Stimulated activated CD8-positive, alpha-beta memory T cell treated with anti-CD3 and anti-CD28 coated beads, Interleukin-4, amount 100 ng/mL, for 4 hours (primary cell): Measurements from ENCODE around the gene ZYX.

ENCODE experiments used
- DNase-seq, 2 donors: peaks; one replicate each; pipeline ENCODE4 v3.0.0-alpha.2; 2020; ENCODE audit warnings: low read depth in 2 of 2, low spot score in 1 of 2

Gene ZYX

DNA sequence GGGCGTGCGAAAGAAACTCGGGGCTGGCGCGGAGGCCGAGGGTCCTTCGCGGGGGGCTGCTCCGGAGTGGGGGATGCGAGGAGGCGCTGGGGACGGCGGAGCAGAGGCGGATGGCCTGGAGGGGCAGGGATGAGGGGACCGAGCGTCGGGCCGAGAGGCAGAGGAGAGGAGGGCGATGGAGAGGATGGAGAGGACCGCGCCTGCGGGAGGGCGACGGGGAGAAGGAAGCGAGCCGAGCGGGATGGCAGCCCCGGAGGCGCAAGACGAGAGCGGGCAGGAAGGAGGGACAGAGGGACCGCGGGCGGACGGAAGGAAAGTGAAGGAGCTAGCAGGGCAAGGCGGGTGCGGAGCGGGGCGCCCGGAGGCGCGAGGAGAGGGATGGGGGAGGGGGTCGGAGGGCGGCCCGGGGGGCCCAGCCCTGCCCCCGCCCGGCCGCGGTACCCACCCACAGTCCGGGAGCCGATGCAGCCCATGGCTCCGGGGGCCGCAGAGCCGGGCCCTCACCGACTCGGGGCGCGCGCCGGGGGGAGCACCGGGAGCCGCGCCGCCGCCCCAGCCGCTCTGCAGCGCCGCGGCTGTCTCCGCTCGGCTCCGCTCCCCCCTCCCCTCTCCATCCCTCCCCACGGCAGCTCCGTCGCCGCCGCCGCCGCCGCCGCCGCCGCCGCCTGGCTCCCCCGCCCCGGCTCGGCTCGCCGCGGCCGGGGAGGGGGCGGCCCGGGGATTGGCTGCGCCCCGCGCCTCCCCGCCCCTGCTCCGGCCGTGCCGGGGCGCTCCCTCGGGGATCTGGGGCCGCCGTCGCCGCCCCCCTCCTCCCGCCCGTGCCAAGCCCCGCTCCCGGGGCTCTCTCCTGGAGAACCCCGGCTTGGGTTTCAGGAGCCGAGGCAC is 18.8 kb upstream of the ZYX start, which contains the start of gene FAM131B:
Gene FAM131B, minus strand, starts transcription at position 583 of the 885 bp plus-strand sequence. Its CDS starts 110 bp downstream, at position 473.
- no peak for DNase-seq

DNA sequence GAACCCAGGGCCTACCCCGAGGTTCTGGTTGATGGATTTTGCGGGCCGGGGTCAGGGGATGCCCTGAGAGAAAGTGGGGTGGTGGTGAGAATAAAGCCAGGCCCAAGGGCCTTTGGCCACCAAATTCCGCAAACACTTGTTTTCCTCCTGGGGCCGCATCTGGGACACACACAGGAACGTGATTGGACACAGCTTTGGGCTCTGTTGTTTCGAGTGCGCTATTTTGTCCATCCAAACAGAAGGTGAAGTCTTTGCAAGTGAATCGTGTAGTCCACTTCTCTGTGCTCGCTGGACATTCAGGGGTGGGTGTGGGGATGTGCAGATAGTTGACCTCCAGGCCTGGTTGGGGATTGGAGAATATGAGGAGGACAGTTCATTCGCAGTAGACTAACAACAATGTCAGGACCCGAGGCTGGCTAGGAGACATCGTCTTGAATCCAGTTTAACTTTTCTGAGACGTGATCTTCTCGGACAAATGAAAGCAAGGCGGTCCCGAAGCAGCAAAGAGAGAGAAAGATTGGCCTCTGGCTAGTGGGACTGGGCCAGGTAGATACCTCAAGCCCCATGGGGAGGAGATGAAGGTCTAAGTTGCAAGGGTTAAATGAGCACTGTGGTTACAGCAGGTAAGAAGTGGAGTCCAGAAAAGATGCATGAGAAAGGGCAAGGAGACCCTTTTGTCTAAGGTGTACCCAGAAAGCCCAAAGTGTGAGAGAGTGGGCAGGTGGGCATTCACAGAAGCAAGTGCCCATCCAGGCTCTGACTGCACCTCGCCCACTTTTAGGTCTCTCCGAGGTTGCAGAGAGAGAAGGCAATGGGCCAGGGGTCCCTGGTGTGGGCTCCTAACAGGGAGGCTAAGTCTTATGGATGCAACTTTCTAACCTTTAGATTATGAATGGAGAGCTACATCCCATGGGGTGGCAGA is 17.9 kb upstream of the ZYX start:
- DNase-seq: no peak

DNA sequence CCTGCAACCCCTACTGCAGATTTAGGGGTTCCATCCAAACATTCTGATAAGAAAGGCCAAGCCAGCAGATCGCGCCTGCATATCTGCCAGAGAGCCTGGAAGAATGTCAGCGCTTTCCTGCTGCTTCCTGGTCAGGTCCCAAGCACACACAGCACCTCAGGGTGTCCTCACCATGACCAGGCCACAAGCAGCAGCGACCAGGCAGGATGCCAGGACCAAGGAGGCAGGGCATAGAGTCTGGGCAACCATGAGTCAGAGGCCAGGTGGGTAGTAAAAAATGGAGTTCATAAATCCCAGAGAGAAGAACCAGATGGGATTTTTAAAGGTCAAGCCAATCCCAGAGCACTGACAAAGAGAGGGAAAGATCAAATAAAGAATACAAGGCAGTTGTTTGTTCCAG is 13.2 kb upstream of the ZYX start:
- DNase-seq: no peak

DNA sequence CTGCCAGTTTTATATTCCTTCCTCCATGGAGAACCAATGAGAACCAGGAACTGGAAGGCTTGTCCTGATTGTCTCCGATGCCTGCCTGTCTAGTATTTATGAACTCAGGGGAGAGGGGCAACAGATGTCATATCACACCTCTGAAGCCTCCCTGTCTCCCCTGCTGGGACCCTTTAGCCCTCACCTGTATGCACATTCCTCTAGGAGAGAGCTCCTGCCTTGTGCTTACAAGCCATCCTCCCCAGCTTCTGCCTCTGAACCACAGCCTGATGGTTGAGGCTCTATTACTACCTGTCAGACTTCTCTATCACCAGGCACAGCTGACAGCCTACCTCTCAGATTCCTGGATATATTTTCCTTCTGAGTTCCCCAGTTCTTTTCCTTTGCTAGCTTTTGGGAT is 12.8 kb upstream of the ZYX start:
- no peak for DNase-seq

DNA sequence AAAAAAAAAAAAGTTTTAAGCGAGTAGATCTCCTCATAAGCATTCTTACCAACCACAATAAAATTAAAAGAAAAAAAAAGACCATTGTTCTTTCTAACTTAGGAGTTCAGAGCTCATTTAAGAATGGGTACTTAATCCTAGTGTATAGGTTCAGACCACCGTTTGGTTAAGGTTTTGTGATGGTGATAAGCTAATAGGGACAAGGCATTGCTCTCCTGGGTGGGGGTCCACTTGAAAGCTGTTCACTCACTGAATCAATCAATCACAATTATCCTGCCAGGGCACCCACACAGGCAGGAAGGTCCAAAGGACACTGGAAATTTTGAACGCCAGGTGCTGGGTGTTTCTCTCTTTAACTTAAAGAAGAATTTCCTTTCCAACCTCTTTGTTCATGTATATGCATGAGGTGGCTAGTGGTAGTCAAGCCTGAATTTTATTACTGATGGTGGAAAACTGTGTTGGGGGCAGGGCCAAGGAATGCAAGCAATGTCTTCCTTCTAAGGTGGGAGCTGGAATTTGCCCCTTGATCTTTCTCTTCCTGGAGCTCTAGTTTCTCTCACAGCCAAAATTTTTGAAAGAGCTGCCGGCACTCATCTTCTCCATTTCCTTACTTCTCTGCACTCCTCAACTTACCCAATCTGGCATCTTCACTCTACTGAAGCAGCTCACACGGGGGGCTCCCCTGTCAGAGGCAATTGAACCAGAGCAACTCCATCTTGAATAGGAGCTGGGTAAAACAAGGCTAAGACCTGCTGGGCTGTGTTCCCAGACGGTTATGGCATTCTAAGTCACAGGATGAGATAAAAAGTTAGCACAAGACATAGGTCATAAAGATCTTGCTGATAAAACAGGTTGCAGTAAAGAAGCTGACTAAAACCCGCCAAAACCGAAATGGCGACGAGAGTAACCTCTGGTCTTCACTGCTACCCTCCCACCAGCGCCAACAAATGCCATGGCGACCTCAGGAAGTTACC is 11.2 kb upstream of the ZYX start:
- no peak for DNase-seq

DNA sequence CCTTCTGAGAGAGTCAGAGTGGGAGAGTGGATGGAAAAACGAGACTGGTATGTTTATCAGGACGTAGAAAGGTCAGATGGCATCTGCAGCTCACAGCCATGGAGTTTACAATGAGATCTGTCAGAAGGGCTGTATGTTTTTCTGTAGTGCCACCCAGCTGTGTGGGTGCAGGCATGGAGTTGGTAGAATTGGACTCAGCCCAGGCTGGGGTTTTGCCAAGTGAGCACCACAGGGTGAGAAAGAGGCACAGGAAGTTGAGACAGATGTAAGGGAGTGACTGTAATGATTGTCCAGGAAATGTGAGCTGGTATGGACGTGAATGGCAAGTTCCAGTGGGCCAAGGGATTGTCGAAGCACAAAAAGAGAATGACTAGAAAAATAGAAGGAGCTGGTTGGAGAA is 9.1 kb upstream of the ZYX start:
- DNase-seq: peak in 1 of 2 donors; percentile 31

DNA sequence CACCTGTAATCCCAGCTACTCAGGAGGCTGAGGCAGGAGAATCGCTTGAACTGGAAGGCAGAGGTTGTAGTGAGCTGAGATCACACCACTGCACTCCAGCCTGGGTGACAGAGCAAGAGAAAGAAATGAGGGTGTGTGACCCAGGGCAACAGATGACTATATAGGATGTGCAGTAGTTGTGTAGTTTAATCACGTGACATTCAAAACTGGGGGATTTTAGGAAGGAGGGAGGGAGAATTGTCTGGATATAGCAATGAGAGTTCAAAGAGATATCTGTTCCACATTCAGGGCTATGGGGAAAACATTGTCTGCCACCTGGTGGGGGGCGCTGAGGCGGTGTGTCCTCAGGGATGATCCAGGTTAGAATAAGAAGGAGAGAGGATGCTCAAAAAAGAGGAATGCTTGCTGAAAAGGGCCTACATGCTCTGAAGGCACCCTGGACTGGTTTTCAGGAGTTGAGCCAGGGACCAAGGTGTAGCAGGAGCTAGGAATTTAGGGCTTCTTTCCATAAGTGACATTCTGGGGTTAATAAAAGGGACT is 7.8 kb upstream of the ZYX start:
- DNase-seq: no peak

DNA sequence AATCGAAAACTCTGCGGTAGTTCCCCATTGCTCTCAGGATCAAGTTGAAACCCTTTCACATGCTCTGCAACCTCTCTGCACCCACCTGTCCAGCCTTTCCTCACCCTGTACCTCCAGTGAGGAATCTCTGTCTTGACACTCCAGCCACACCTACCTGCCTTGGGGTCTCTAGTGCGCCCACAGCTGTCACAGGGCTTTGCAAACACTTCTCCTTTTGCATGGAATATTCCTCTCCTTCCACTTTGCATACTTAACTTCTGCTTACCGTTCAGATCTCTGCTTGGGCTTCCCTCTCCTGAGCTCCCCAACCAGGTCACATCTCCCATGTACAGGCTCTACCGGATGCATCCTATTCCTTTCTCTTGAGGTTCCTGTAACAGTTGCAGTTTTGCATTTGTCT is 6.6 kb upstream of the ZYX start:
- DNase-seq: no peak

DNA sequence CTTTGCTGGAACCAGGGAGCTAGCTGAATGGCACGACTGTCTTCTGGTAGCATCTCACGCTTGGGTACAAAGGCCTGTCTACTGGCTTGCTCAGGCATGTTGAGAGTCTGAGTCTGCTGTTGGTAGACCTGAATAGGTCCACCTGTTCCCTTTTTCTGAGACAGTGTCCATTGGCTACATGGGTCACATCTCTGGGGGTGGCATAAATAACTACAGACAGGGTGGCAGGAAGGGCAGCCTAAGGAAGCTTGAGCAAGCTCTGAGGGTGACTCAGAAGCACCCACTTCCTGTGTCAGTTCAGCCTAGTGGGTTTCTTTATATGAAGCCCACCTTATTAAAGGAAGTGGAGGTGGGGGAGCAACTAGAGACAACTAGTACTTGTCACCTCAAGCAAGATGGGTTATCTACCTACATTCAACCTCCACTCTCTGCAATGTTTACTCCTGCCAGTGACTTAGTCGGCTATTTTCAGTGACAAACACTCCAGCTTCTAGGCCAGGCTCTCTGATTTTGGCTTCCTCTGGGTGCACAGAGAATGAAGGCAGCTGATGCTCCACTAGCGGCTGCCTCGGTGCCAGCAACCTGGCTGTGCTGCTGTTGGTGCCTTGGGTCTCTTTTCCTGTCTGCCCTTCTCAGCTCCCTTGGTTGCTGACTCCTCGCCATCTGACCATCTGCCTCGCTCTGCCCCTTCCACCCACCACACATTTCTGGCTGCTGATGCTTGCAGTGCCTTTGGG is 5.7 kb upstream of the ZYX start:
- DNase-seq: peak in 1 of 2 donors; percentile 33

DNA sequence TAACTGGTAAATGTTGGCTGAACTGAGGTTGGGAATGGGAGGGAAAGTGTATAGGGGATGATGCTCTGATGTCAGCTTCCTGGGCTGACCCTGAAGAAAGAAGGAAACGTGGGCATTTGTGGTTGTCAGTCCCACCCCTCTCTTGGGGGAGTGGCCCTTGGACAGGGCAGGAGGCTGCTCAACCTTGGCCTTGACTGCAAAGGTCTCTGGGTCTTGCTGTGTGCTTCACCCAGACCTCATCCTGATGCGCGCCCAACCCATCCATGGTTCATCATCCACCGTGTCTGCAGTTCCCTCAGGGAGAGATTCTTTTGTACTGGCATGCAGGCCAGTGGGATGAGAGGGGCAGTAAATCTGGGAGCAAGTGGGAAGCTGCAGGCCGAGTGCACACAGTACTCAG is 4.7 kb upstream of the ZYX start:
- no peak for DNase-seq

DNA sequence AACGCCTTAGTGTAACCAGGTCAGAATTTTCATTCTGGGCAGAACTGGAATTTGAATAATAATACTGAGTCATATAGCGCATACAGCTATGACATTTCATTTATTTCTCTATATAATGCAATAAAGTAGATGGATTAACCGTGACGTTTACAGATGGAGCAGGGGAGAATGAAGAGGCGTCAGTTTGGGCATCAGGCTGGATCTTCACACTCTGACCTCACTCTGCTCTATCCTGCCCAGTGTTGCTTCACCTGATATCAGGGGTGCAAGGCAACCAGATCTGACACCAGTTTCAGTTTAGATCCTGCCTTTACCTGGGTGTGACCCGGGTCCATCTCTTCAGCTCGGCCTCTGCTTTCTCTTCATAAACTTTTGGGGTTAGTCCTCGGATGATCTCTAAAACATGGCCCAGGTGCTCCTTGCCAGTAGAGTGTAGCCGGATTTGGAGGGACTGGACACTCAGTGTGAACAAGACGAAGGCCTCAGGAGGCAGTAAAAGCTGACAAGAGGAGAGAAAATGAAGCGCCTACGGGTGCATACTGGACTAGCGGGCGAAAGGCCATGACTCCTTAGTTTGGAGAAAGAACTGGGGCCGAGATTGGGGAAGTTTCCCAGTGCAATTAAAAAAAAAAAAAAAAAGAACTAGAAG is 1.4 kb upstream of the ZYX start:
- DNase-seq: no peak

DNA sequence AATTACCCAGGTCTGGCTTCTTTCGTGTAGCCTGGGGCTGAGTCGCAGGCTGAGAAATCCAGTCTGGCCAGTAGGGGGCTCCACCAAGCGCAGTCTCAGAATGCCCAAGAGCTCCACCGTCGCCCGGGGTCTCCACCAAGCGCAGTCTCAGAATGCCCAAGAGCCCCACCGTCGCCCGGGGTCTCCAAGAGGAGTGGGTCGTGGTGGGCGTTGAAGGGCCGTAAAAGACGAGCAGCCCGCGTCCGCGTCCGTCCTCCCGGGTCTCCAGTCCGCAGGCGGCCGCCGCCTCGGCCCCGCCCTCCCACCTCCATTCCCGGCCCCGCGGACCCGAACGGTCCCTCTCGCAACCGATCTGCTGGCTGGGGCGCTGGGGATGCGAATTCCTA is 892 bp upstream of the ZYX start:
- DNase-seq: peak; percentile 71 to 85

DNA sequence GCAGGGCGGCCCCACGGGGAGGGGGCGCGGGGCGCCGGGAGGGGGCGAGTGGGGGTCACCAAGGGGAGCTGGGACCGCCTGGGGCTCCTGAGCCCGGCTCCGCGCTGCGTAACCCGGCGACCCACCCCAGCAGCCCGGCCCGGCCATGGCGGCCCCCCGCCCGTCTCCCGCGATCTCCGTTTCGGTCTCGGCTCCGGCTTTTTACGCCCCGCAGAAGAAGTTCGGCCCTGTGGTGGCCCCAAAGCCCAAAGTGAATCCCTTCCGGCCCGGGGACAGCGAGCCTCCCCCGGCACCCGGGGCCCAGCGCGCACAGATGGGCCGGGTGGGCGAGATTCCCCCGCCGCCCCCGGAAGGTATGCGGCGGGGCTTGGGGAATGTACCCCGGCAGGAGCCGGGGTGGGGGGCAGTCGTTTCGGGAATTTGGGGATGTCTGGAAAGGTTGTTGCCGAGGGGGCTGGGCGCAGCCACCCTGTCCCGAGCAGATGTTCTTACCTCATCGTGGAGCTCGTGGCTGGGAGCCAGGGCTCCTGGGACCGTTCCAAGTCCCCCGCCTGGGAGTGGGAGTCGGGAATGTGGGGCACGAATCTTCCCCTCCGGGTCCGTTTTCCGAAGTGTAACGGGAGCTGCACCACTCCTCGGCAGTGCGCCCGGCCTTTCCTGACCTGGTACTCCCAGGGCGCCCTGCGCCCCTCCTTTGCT is 431 bp downstream of the ZYX start:
- DNase-seq: no peak

DNA sequence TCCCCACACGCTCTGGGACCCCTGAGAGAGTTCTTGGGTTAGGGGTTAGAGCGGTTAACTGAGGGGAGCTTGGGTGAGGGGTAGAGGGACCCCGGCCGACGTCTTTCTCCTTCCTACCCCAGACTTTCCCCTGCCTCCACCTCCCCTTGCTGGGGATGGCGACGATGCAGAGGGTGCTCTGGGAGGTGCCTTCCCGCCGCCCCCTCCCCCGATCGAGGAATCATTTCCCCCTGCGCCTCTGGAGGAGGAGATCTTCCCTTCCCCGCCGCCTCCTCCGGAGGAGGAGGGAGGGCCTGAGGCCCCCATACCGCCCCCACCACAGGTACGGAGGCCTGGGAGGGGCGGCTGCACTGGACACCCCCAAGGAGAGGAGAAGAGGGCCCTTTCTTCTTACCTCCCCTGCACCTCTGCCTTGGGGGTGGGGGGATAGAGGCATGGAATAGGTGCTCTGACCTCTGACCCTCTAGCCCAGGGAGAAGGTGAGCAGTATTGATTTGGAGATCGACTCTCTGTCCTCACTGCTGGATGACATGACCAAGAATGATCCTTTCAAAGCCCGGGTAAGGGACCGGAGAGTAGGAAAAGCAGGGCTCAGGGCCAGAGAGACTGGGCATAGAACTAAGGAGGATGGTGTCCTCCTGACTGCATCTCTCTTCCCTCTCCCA is 1.1 kb downstream of the ZYX start:
- DNase-seq: no peak

DNA sequence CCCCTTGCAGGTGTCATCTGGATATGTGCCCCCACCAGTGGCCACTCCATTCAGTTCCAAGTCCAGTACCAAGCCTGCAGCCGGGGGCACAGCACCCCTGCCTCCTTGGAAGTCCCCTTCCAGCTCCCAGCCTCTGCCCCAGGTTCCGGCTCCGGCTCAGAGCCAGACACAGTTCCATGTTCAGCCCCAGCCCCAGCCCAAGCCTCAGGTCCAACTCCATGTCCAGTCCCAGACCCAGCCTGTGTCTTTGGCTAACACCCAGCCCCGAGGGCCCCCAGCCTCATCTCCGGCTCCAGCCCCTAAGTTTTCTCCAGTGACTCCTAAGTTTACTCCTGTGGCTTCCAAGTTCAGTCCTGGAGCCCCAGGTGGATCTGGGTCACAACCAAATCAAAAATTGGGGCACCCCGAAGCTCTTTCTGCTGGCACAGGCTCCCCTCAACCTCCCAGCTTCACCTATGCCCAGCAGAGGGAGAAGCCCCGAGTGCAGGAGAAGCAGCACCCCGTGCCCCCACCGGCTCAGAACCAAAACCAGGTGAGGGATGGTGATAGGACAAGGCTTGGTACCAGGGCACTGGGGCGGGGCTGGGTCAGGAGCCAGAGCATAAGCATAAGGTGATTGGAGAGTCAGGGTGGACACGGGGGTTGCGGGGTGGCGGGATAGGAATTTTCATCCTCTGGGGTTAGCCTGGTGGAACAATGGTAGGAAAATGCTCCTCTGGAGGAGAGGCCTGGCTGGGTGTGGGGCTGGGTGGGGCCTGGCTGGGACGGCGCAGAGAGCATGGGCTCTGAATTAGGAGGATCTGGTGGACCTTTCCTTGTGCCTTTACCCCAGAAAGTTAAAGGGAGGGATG is 1.9 kb downstream of the ZYX start:
- DNase-seq: no peak

DNA sequence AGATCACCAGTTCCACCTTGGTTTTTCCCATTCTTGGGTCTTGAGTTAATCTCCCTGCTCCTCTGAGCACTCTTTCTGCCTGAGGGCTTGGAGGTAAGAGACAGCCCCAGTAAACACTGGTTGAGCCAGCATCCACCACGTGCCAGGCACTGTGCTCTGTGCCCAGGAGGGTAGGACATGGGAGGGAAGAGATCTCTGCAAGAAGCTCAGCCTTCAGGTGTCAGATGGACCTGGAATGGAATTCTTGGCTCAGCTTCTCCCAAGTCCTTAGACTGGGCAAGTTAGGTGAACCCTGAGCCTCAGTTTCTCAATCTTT is 2.5 kb downstream of the ZYX start:
- DNase-seq: no peak

DNA sequence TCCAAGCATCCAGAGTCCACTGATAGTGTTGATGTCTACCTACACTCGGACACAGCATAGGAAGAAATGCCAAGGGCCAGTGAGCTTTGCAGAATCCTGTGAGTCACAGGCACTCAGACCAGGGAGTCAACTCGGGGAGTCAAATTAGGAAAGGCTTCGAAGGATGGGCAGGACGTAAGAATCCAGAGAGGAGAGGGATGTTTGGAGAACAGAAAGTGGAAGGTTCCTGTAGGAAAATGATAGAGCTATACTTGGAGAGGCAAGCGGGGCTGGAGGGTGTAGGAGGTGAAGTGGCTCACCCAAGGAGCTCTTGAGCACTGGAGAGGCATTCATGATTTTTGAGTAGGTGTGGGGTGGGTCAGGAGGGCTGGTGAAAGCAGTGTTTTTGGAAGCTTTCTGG is 3.0 kb downstream of the ZYX start:
- DNase-seq: no peak
